ENCODE results near the gene STARD5.

Gene STARD5

DNA sequence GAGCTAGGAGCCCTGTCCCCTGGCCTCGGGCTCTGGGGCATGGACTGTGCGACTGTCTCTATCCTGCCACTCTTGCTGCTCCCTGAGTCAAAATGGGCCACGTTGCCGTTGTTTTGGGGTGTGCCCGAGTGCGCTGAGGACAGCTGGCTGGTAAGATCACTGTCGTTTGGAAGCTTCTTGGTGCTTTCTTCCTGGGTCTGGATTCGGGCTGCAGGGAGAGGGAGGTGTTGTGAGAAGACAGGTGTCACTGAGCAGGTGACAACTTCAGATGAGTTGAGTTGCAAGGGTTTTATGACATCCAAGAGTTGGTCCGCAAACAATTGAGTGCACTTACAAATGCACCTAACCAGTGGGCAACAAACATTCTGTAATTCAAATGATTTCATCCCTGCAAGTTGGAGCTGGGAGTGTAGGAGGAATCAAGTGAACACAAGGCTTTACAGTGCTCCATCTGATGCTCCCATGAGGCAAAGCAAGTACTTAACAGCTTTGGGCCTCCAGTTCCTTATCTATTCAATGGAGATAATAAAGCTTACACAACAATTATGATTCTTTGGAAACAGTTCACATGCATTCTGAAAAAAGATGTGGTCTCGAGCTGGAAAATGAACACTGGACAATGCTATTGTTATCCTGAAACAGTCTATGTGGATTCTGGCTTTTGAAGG, 11.0 kb upstream of the STARD5 start:
- no peak overlapping the region for H3K9ac ChIP-seq (ENCODE audit: low read depth, low read length, poor library complexity, severe bottlenecking)
- H2AFZ ChIP-seq (ENCODE audit: low read length), result no peak overlapping the region
- H3K4me1 ChIP-seq (ENCODE audit: insufficient read depth, low read length, poor library complexity, severe bottlenecking), result peaks cover 4% of the 10 kb centered on the region
- H3K36me3 ChIP-seq (ENCODE audit: insufficient read depth, low read length), result no peaks in the 10 kb centered on the region
- no peaks in the 10 kb centered on the region for H4K20me1 ChIP-seq (ENCODE audit: insufficient read depth, low read length, poor library complexity, severe bottlenecking)
- TF ChIP-seq, protein P1, sequence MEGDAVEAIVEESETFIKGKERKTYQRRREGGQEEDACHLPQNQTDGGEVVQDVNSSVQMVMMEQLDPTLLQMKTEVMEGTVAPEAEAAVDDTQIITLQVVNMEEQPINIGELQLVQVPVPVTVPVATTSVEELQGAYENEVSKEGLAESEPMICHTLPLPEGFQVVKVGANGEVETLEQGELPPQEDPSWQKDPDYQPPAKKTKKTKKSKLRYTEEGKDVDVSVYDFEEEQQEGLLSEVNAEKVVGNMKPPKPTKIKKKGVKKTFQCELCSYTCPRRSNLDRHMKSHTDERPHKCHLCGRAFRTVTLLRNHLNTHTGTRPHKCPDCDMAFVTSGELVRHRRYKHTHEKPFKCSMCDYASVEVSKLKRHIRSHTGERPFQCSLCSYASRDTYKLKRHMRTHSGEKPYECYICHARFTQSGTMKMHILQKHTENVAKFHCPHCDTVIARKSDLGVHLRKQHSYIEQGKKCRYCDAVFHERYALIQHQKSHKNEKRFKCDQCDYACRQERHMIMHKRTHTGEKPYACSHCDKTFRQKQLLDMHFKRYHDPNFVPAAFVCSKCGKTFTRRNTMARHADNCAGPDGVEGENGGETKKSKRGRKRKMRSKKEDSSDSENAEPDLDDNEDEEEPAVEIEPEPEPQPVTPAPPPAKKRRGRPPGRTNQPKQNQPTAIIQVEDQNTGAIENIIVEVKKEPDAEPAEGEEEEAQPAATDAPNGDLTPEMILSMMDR (conservative IDR thresholded peaks at IDR 0.05; ENCODE audit: low read length), result no peak
- TF ChIP-seq EZH2phosphoT487 (IDR thresholded peaks at IDR 0.05; ENCODE audit: borderline replicate concordance), result no peak
- H3K4me3 ChIP-seq (ENCODE audit: low read length, poor library complexity, severe bottlenecking), result no peak overlapping the region
- H3K9me3 ChIP-seq (ENCODE audit: insufficient read depth, low read depth, low read length), result no peaks in the 10 kb centered on the region
- H3K9me2 ChIP-seq (replicated peaks; ENCODE audit: low read depth, low read length), result no peaks in the 10 kb centered on the region
- no peaks in the 10 kb centered on the region for H3K27me3 ChIP-seq (ENCODE audit: insufficient read depth, low read length, poor library complexity, severe bottlenecking)
- no peaks in the 10 kb centered on the region for H3F3A ChIP-seq (ENCODE audit: low read depth)
- H3K79me2 ChIP-seq (ENCODE audit: insufficient read depth, low read length), result no peaks in the 10 kb centered on the region
- no peak overlapping the region for H3K4me2 ChIP-seq (ENCODE audit: low read depth, low read length, poor library complexity, severe bottlenecking)

GRCh38 chr15:81333363-81333762, 9.4 kb upstream of the STARD5 start:
- Histone ChIP-seq H3K9me2 (replicated peaks; ENCODE audit: low read depth, low read length) (no peaks in the 10 kb centered on the region), H2AFZ (ENCODE audit: low read length) (no peak overlapping the region), H3K9me3 (ENCODE audit: insufficient read depth, low read depth, low read length) (no peaks in the 10 kb centered on the region), H3K4me2 (ENCODE audit: low read depth, low read length, poor library complexity, severe bottlenecking) (no peak overlapping the region), H3K27me3 (ENCODE audit: insufficient read depth, low read length, poor library complexity, severe bottlenecking) (no peaks in the 10 kb centered on the region), H3K79me2 (ENCODE audit: insufficient read depth, low read length) (no peaks in the 10 kb centered on the region), H3F3A (ENCODE audit: low read depth) (no peaks in the 10 kb centered on the region), H4K20me1 (ENCODE audit: insufficient read depth, low read length, poor library complexity, severe bottlenecking) (no peaks in the 10 kb centered on the region), H3K4me3 (ENCODE audit: low read length, poor library complexity, severe bottlenecking) (no peak overlapping the region), H3K36me3 (ENCODE audit: insufficient read depth, low read length) (no peaks in the 10 kb centered on the region), H3K9ac (ENCODE audit: low read depth, low read length, poor library complexity, severe bottlenecking) (no peak overlapping the region), H3K4me1 (ENCODE audit: insufficient read depth, low read length, poor library complexity, severe bottlenecking) (peaks cover under 1% of the 10 kb centered on the region)
- no peak for TF ChIP-seq EZH2phosphoT487 (IDR thresholded peaks at IDR 0.05; ENCODE audit: borderline replicate concordance)
- TF ChIP-seq, protein P1 (conservative IDR thresholded peaks at IDR 0.05; ENCODE audit: low read length), result no peak

DNA sequence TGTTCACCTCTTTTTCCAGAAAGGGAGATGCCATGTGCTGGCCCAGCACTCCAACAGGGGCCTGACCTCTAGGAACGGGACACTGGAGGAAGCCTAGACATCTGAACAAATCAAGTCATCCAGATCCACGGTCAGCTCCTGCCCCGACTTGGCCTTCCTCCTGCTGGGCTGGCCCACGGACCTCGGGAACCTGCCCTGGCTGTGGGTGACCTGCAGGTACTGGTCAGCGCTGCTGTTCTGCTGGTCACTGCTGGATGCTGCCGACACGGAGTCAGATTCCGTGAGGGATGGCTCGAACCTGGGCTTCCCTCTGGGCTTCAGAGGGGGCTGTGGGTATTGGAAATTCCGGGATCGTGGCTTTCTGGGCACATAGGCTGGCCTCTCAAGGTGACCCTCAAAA, 8.4 kb upstream of the STARD5 start:
- no peak overlapping the region for H3K9ac ChIP-seq (ENCODE audit: low read depth, low read length, poor library complexity, severe bottlenecking)
- H3K4me3 ChIP-seq (ENCODE audit: low read length, poor library complexity, severe bottlenecking), result no peak overlapping the region
- no peak for TF ChIP-seq EZH2phosphoT487 (IDR thresholded peaks at IDR 0.05; ENCODE audit: borderline replicate concordance)
- TF ChIP-seq, protein P1 (conservative IDR thresholded peaks at IDR 0.05; ENCODE audit: low read length), result no peak
- no peaks in the 10 kb centered on the region for H3K9me2 ChIP-seq (replicated peaks; ENCODE audit: low read depth, low read length)
- H3K36me3 ChIP-seq (ENCODE audit: insufficient read depth, low read length), result no peaks in the 10 kb centered on the region
- H4K20me1 ChIP-seq (ENCODE audit: insufficient read depth, low read length, poor library complexity, severe bottlenecking), result no peaks in the 10 kb centered on the region
- H3K27me3 ChIP-seq (ENCODE audit: insufficient read depth, low read length, poor library complexity, severe bottlenecking), result no peaks in the 10 kb centered on the region
- H3K4me1 ChIP-seq (ENCODE audit: insufficient read depth, low read length, poor library complexity, severe bottlenecking), result no peaks in the 10 kb centered on the region
- H3K4me2 ChIP-seq (ENCODE audit: low read depth, low read length, poor library complexity, severe bottlenecking), result no peak overlapping the region
- H3F3A ChIP-seq (ENCODE audit: low read depth), result no peaks in the 10 kb centered on the region
- no peak overlapping the region for H2AFZ ChIP-seq (ENCODE audit: low read length)
- no peaks in the 10 kb centered on the region for H3K79me2 ChIP-seq (ENCODE audit: insufficient read depth, low read length)
- no peaks in the 10 kb centered on the region for H3K9me3 ChIP-seq (ENCODE audit: insufficient read depth, low read depth, low read length)
